Osteocyte (in vitro differentiated cells): ENCODE data around the gene LRRC14B. TPM values are rescaled to one million over a fixed set of nuclear protein-coding genes. Genes with fewer than 3 reads are reported as not detected.

Experiments
- DNase-seq: peaks from one replicate; pipeline ENCODE4 v3.0.0; 2021; ENCODE audit warnings: mixed read lengths; ENCODE audit not compliant: unreplicated experiment; ENCODE audit errors: extremely low spot score
- H3K27ac Mint-ChIP-seq: one replicate; pipeline ENCODE4 v1.8.0; 2021; ENCODE audit warnings: mild to moderate bottlenecking, mixed read lengths; ENCODE audit not compliant: unreplicated experiment
- H3K27me3 Mint-ChIP-seq: one replicate; pipeline ENCODE4 v1.8.0; 2021; ENCODE audit warnings: mixed read lengths; ENCODE audit not compliant: unreplicated experiment
- H3K36me3 Mint-ChIP-seq: one replicate; pipeline ENCODE4 v1.8.0; 2021; ENCODE audit warnings: mixed read lengths; ENCODE audit not compliant: unreplicated experiment
- H3K4me1 Mint-ChIP-seq: one replicate; pipeline ENCODE4 v1.8.0; 2021; ENCODE audit warnings: mixed read lengths; ENCODE audit not compliant: unreplicated experiment
- H3K4me3 Mint-ChIP-seq: one replicate; pipeline ENCODE4 v1.8.0; 2021; ENCODE audit warnings: mild to moderate bottlenecking, moderate library complexity, mixed read lengths; ENCODE audit not compliant: unreplicated experiment
- H3K9me3 Mint-ChIP-seq: one replicate; pipeline ENCODE4 v1.8.0; 2021; ENCODE audit warnings: mixed read lengths; ENCODE audit not compliant: unreplicated experiment
- total RNA-seq: library from RNA; stranded (reverse); gene quantifications from 2 replicates; pipeline ENCODE4 v1.2.1, GENCODE V29; 2021
- TF ChIP-seq, protein P1 (sequence below): fragments of 200-600 bp; sonication (generic); IDR thresholded peaks from 2 replicates; pipeline ENCODE4 v1.5.0; 2021; ENCODE audit warnings: antibody characterized with exemption, mild to moderate bottlenecking, moderate library complexity

Gene LRRC14B
- total RNA-seq, 1 donor from 2014 or later, result not detected

DNA sequence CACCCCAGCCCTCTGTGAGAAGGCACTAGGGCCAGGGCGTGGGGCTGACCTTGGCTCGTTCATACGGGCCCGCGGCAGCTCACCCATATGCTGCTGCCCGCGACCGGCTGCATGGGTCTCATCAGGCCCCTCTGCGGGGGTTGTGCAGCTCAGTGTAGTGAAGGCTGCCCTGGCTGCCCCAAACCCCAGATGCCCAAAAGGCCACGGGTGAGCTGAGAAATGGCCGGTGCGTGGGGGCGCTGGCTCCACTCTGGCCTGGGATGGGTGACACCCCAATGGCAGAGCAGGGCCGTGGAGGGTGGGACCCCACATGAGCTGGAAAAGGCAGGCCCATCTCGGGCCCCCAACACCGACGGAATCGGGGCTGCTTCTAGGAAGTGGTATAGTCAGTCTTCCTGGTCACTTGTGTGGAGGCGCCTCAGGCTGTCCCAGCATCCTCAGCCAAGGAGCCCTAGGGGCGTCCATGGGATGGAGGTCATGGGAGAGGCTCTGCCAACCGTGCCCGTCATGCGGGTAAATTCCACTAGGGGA is 19.4 kb upstream of the LRRC14B start:
- H3K27ac Mint-ChIP-seq, result no peak overlapping the region

DNA sequence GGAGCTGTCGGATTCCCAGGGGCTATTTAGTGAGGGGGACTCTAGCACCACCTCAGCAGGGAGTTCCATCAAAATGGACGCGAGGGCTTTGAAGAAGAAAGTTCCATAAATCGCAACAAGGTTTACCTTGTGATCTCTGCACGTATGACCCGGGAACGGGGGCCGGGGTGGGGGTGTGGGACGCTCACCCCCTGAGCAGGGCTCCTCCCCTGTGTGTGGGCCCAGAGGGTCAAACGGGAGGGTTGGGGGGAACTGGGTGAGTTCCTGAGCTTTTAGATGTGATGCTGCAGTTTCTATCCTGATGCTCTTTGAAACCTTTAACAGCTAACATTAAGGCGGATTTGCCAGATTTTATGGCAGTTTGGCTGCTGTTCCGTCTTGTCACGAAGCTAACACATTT is 18.9 kb upstream of the LRRC14B start:
- Mint-ChIP-seq H3K27me3 (peaks cover 2% of the 10 kb centered on the region), H3K36me3 (peaks cover 2% of the 10 kb centered on the region), H3K9me3 (no peaks in the 10 kb centered on the region), H3K4me3 (no peak overlapping the region), H3K4me1 (peaks cover 33% of the 10 kb centered on the region), H3K27ac (no peak overlapping the region)
- TF ChIP-seq, protein P1, sequence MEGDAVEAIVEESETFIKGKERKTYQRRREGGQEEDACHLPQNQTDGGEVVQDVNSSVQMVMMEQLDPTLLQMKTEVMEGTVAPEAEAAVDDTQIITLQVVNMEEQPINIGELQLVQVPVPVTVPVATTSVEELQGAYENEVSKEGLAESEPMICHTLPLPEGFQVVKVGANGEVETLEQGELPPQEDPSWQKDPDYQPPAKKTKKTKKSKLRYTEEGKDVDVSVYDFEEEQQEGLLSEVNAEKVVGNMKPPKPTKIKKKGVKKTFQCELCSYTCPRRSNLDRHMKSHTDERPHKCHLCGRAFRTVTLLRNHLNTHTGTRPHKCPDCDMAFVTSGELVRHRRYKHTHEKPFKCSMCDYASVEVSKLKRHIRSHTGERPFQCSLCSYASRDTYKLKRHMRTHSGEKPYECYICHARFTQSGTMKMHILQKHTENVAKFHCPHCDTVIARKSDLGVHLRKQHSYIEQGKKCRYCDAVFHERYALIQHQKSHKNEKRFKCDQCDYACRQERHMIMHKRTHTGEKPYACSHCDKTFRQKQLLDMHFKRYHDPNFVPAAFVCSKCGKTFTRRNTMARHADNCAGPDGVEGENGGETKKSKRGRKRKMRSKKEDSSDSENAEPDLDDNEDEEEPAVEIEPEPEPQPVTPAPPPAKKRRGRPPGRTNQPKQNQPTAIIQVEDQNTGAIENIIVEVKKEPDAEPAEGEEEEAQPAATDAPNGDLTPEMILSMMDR, result no peak
- DNase-seq, result no peak

More for the DNA sequence above, 19.4 kb upstream of the LRRC14B start:
- Mint-ChIP-seq H3K9me3 (no peaks in the 10 kb centered on the region), H3K36me3 (peaks cover 2% of the 10 kb centered on the region), H3K4me1 (peaks cover 39% of the 10 kb centered on the region), H3K4me3 (no peak overlapping the region), H3K27me3 (peaks cover 2% of the 10 kb centered on the region)
- TF ChIP-seq, protein P1, result no peak
- DNase-seq, result no peak

DNA sequence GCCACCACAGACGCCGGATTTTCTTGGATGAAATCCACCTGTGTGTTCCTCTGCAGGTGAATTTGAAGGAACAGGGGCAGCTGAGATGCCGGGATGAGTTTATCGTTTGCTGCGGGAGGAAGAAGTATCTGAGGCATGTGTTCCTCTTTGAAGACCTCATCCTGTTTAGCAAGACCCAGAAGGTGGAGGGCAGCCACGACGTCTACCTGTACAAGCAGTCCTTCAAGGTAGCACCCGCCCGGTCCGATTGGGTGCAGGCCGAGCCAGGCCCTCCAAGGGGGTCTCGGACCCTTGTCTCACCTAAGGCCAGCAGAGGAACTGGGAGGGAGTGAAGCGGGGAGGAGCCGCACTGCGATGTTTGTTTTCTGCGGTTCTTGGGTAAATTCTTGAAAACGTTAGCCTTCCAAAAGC is 18.4 kb upstream of the LRRC14B start:
- H3K4me3 Mint-ChIP-seq, result no peak overlapping the region
- no peak for DNase-seq
- TF ChIP-seq, protein P1, result no peak
- H3K4me1 Mint-ChIP-seq, result peaks cover 29% of the 10 kb centered on the region
- H3K36me3 Mint-ChIP-seq, result peaks cover 2% of the 10 kb centered on the region
- H3K27ac Mint-ChIP-seq, result no peak overlapping the region
- no peaks in the 10 kb centered on the region for H3K9me3 Mint-ChIP-seq
- peaks cover 2% of the 10 kb centered on the region for H3K27me3 Mint-ChIP-seq

DNA sequence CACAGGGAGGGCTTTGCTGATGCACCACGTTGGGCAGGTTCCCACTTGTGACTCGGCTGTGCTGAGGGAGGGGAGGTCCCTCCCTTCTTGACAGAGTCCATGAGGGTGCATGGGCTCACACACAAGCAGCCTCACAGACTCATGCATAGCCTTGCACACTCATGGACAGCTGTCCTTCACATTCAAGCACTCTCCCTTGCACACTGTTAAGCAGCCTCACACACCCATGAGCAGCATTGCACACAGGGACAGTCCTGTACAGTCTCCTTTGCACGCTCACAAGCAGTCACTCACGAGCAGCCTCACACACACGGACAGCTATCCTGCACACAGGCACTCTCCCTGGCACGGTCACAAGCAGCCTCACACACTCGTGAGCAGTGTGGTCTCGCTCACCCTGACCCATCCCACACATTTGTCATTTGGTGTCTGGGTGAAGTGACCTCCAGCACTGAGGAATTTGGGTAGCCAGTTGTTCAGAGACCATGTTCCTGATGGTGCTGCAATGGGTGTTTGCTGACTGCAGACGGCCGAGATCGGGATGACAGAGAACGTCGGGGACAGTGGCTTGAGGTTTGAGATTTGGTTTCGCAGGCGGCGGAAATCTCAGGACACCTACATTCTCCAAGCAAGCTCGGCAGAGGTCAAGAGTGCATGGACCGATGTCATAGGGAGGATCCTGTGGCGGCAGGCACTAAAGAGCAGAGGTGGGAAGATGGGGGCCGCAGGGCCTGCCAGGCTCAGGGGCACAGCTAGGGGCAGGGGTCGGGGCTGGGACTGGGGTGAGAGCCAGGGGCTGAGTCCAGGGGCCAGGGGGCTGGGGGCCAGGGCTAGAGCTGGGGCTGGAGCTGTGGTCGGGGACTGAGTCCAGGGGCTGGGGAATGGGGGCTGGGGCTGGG is 17.7 kb upstream of the LRRC14B start:
- Mint-ChIP-seq H3K27me3 (peaks cover 9% of the 10 kb centered on the region), H3K27ac (no peak overlapping the region), H3K4me1 (peaks cover 21% of the 10 kb centered on the region), H3K4me3 (no peak overlapping the region), H3K36me3 (peaks cover 2% of the 10 kb centered on the region), H3K9me3 (no peaks in the 10 kb centered on the region)
- TF ChIP-seq, protein P1, result no peak
- DNase-seq, result no peak

DNA sequence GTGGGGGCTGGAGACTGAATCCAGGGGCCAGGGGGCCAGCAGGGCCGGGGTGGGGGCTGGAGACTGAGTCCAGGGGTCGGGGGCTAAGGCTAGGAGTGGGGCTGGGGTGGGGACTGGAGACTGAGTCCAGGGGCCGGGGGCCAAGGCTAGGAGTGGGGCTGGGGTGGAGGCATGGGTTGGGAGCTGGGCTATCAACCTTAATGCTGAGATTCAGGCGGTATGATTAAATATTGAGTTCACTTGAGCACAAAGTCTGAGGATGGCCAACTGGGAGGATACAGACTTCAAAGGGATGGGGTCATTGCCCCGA is 17.0 kb upstream of the LRRC14B start:
- Mint-ChIP-seq H3K36me3 (peaks cover 2% of the 10 kb centered on the region), H3K27ac (no peak overlapping the region), H3K9me3 (no peaks in the 10 kb centered on the region), H3K4me1 (peaks cover 15% of the 10 kb centered on the region), H3K27me3 (peaks cover 12% of the 10 kb centered on the region), H3K4me3 (no peak overlapping the region)
- DNase-seq, result no peak
- TF ChIP-seq, protein P1, result no peak
